HG03135 (cell line): ENCODE data around the gene WDR81.
"Not testable (repeated sequence)": the region's sequence is repeated elsewhere in the genome, so short reads cannot be mapped to it uniquely, and the experiment has no call there.

Experiments used
- ATAC-seq: cut with Tn5 transposase; IDR thresholded peaks from one replicate; pipeline ENCODE4 v1.9.1; 2021; ENCODE audit warnings: mild to moderate bottlenecking, moderate library complexity; ENCODE audit not compliant: unreplicated experiment

Gene WDR81

GRCh38 chr17:1753767-1754429, 29.4 kb downstream of the WDR81 start:
- no peak for ATAC-seq

GRCh38 chr17:1754430-1755112, 30.1 kb downstream of the WDR81 start:
- no peak for ATAC-seq

GRCh38 chr17:1755252-1755826, 30.8 kb downstream of the WDR81 start:
- ATAC-seq, result no peak

- no peak for ATAC-seq
These were observed 31.3 kb downstream of the WDR81 start for GRCh38 chr17:1755827-1756262.

GRCh38 chr17:1758807-1759206, 34.3 kb downstream of the WDR81 start:
- ATAC-seq, result no peak

GRCh38 chr17:1759529-1759928, 35.0 kb downstream of the WDR81 start:
- ATAC-seq, result no peak

GRCh38 chr17:1762233-1762900, 37.9 kb downstream of the WDR81 start:
- ATAC-seq, result no peak

GRCh38 chr17:1762901-1763898, 38.7 kb downstream of the WDR81 start:
- ATAC-seq, result no peak

GRCh38 chr17:1764284-1764683, 39.8 kb downstream of the WDR81 start:
- ATAC-seq, result no peak

GRCh38 chr17:1764705-1765104, 40.2 kb downstream of the WDR81 start:
- not testable (repeated sequence) for ATAC-seq

- ATAC-seq, result no peak
These were observed 41.1 kb downstream of the WDR81 start for GRCh38 chr17:1765576-1765975.

GRCh38 chr17:1766382-1767135, 42.1 kb downstream of the WDR81 start:
- ATAC-seq, result no peak

- ATAC-seq, result no peak
These were observed 42.9 kb downstream of the WDR81 start for GRCh38 chr17:1767358-1767757.

- ATAC-seq, result no peak
These were observed 45.4 kb downstream of the WDR81 start for GRCh38 chr17:1769822-1770477.

GRCh38 chr17:1773000-1773695, 48.6 kb downstream of the WDR81 start:
- ATAC-seq, result not testable (repeated sequence)

GRCh38 chr17:1773696-1774181, 49.2 kb downstream of the WDR81 start:
- no peak for ATAC-seq

- ATAC-seq, result no peak
These were observed 50.1 kb downstream of the WDR81 start for GRCh38 chr17:1774390-1775176.

- ATAC-seq, result no peak
These were observed 51.8 kb downstream of the WDR81 start for GRCh38 chr17:1776328-1776727.
